Activated CD4-positive, alpha-beta T cell treated with anti-CD3 and anti-CD28 coated beads, Interleukin-2, amount 10 ng/mL, durations not matched to agents 24 days and 14 days (primary cell): ENCODE results near the gene PDS5A. TPM values are rescaled to one million over a fixed set of nuclear protein-coding genes. Genes with fewer than 3 reads are reported as not detected.

Source experiments
- total RNA-seq: library from RNA; stranded (reverse); gene quantifications from 2 replicates; pipeline ENCODE4 v1.2.3, GENCODE V29; 2022

Gene PDS5A
- total RNA-seq, 1 donor from 2014 or later = 128 TPM

Other genes starting within 250 kb of the PDS5A start
- 24.5 and 24.7 TPM in 2 replicates for gene N4BP2, start 78.9 kb upstream of the PDS5A start, total RNA-seq
- gene RHOH, start 219.1 kb upstream of the PDS5A start, total RNA-seq = 98.1 and 107 TPM in 2 replicates